GM18861 (cell line): ENCODE measurements around the gene SGSH.
"Not testable (repeated sequence)": the region's sequence is repeated elsewhere in the genome, so short reads cannot be mapped to it uniquely, and the experiment has no call there.

Experiments
- ATAC-seq: cut with Tn5 transposase; IDR thresholded peaks from one replicate; pipeline ENCODE4 v1.9.1; 2021; ENCODE audit not compliant: unreplicated experiment

SGSH gene

DNA sequence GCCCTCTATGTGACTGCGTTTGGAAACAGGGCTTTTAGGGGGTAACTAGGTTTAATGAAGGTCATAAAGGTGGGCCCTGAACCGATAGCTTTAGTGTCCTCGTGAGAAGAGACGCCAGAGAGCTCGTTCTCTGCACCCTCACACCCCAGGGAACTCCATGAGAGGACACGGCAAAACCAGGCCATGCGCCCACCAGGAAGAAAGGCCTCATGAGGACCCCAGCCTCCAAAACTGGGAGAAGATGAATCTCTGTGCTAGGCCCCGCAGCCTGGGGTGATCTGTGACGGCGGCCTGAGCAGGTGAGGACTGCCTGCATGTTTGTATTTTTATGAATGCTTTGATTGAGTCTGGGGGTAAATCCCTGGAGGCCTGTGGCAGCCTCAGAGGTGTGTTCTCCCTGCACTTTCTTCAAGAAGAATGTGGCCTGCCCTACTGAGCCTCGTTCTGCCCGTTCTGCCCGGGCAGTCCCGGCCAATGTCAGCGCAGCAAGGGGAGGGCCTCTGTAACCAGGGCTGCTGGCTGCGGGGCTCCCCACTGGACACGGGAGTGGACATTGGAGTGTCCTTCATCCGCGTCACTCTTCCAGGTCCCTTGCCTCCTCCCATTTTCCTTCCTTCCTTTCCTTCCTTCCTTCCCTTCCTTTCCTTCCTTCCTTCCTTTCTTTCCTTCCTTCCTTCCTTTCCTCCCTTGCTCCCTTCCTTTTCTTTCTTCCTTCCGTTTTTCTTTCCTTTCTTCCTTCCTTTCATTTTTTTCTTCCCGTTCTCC is 33.7 kb upstream of the SGSH start:
- no peak for ATAC-seq

DNA sequence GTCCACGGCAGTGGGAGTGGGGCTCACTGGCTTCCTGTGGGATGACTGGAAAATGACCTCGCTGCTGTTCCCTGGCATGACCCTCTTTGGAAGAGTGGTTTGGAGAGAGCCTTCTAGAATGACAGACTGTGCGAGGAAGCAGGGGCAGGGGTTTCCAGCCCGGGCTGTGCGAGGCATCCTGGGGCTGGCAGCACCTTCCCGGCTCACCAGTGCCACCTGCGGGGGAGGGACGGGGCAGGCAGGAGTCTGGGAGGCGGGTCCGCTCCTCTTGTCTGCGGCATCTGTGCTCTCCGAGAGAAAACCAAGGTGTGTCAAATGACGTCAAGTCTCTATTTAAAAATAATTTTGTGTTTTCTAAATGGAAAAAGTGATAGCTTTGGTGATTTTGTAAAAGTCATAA is 32.7 kb upstream of the SGSH start:
- no peak for ATAC-seq

DNA sequence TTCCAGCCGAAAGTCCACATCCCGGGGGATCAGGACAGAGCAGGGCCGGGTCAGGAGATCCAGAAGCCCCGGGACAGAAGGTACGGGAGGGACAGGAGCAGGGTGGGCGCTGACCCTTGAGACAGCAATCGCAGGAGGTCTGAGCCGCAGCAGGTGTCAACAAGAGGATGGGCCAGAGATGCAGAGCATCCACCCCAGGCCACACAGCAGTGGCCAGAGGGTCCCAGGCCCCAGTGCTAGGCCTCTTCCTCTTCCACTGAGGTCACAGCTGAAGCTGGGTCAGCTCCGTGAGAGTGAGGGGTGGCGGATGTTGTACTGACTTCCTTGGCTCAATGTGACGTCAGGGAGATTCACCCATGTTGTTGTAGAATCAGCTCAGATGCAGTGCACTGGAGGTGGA is 31.8 kb upstream of the SGSH start:
- ATAC-seq: no peak

DNA sequence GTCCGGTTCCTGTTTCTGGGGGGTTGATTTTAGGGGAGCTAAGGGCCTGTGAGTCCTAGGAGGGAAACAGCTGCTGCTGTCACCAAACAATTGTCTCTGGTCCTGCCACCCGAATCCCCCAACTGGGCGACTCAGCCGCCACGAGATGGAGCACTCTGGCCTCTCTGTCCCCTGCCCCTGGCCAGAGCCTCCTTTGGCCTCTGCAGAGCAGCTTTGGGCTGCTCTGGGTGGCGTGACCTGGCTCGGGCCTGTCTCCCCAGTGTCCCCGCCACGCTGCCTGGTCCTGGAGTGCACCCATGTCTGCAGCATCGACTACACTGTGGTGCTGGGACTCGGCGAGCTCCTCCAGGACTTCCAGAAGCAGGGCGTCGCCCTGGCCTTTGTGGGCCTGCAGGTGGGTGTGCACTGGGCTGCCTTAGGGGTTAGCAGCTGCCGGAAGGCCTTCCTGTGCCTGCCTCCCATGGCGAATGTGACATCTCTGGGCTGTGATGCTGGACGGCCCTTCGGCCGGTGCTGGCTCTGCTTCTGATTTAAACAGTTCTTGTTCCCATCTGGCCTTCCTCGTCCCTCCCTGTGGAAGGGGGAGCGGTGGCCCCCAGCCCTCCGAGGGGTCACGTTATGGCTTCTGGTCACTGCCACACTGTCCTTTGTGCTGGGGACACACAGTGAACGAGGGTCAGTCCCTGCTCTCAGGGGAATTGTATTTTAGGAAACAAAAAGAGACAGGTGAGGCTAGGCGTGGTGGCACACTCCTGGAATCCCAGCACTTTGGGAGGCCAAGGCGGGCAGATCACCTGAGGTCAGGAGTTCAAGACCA is 29.0 kb upstream of the SGSH start:
- ATAC-seq: no peak

DNA sequence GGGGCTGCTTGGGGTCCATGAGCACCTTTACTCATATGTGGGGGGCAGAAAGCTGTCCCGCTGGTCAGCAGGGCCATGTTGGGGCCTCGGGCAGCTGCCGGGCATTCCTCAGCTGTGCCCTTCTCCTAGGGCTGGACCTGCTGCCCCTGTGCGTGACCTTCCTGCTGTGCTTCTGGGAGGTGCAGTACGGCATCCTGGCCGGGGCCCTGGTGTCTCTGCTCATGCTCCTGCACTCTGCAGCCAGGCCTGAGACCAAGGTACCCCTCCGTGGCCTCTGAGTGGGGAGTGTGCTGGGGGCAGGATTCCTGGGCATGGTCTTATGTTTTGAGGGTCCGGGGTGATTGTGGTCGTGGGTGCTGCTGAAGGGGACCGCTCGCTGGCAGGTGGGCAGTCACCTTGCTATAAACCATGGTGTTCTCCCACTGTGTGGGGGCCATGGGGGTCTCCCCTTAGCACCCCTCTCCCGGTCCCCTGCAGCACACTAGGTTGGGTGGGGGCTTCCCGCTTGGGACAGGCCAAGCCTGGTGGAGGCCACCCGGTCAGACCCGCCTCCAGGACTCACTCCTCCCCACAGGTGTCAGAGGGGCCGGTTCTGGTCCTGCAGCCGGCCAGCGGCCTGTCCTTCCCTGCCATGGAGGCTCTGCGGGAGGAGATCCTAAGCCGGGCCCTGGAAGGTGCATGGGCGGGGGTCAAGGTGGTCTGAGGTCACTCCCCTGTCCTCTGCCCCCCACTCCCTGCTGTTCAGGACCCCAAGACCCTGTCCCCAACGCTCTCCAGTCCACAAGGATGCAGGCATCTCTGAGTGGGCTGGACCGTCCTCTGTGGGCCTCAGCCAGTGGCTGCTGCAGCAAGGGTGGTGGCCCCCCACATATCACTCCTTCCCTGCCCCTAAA is 28.1 kb upstream of the SGSH start:
- no peak for ATAC-seq

DNA sequence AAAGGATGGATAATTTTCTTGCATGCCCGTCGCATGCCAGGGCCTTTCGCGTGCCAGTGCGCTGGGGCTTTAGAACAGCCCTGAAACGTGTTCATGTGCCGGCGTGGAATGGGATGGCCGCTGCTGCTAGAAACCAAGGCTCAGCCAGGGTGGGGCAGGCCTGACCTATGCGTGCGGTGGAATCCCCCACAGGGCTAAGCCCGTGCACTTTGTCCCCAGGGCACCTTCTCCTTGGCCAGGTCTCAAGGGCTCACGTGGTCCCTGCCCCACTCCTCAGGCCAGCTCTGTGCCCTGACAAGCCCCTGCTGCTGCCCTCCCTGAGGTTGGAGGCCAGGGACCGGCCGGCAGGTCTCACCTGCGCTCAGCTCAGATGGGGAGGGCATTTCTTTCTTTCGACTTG is 27.4 kb upstream of the SGSH start:
- no peak for ATAC-seq

DNA sequence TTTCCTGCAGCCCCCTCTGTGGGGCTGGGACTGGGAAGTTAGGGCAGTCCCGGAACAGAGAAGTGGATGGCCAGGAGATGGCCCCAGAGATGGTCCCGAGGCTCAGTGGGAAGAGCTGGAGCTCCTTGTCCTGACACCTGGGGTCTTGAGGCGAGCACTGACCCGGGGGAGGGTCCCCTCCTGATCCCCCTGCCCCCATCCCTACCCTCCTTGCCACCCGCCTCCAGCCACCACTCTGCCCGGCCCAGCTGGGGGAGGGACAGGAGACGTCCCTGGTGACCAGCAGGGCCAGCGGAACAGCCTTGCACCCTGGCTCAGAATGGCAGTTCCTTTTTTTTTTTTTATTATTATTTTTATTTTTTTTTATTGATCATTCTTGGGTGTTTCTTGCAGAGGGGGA is 26.6 kb upstream of the SGSH start:
- ATAC-seq: no peak

DNA sequence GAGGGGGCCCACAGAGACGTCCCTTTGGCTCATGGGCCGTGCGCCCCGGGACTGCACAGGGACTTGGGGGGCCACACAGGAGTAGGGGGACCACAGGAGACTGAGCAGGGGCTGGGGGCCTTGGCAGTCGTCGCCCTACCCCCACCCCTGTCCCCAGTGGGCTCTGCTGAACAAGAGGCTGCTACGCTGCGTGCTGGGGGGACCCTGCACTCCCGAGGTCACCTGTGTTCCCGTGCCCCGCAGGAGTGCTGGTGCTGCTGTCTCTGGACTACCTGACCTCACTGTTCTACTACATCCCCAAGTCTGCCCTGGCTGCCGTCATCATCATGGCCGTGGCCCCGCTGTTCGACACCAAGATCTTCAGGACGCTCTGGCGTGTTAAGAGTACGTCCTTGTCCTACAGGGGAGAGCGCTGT is 26.1 kb upstream of the SGSH start:
- ATAC-seq: no peak

DNA sequence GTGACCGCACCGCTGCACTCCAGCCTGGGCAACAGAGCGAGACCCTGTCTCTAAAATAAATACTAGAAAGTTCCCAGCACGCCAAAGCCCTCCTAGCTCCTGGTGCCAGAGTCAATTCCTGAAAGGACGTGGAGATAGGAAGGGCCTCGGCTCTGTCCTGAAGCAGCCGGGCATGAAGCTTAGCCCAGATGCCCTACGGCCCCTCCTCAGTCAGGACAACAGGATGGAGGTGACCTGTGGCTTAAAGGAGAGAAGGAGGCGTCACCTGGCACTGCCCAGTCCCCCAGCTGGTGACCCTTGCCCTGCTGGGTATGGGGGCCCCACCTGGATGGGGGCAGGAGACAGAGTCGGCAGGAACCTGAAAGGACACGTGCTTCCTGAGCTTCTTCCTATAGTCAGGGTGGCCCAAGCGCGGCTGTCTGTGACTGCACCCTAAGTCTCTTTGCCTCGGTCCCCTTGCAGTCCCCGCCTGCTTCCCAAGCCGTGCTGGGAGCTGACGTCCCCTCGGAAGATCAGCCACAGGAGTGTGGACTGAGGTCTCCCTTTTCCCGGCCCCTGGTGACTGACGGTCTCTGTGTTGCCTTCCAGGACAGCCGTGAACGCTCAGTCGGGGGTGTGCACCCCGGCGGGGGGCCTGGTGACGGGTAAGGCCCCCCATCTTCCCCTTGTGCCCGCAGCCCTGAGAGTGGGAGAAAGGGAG is 25.6 kb upstream of the SGSH start:
- no peak for ATAC-seq

DNA sequence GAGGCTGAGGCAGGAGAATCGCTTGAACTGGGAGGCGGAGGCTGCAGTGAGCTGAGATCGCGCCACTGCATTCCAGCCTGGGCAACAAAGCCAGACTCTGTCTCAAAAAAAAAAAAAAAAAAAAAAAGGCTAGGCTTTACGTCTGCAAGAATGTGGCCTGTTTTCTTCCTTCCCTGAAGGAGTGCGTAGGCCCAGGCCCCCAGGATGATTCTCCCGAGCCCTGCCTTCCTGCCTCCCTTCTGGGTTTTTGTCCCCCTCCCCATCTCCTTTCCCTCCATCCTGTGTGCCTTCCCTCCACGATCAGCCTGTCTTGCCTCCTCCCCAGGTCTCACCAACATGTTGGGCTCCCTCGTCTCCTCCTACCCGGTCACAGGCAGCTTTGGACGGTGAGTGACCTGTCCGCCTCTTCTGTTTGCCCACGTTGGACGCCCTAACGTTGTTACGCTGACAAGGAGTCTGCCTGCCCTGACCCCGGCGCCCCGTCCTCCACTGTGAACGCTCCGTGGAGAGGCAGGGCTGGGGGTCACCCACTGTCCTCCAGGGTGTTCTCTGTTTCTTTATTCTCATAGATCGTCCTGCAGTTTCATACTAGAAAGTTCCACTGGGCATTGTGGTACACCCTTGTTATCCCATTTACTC is 24.9 kb upstream of the SGSH start:
- no peak for ATAC-seq

DNA sequence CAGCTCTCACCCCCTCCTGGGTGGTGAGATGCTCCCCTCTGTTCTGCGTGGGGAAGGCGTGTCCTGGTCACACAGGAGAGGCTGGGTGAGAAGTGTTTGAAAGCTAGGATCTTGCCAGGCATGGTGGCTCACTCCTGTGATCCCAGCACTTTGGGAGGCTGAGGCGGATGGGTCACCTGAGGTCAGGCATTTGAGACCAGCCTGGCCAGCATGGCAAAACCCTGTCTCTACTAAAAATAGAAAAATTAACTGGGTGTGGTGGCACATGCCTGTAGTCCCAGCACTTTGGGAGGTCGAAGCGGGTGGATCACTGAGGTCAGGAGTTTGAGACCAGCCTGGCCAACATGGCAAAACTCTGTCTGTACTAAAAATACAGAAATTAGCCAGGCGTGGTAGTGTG is 24.3 kb upstream of the SGSH start:
- not testable (repeated sequence) for ATAC-seq

DNA sequence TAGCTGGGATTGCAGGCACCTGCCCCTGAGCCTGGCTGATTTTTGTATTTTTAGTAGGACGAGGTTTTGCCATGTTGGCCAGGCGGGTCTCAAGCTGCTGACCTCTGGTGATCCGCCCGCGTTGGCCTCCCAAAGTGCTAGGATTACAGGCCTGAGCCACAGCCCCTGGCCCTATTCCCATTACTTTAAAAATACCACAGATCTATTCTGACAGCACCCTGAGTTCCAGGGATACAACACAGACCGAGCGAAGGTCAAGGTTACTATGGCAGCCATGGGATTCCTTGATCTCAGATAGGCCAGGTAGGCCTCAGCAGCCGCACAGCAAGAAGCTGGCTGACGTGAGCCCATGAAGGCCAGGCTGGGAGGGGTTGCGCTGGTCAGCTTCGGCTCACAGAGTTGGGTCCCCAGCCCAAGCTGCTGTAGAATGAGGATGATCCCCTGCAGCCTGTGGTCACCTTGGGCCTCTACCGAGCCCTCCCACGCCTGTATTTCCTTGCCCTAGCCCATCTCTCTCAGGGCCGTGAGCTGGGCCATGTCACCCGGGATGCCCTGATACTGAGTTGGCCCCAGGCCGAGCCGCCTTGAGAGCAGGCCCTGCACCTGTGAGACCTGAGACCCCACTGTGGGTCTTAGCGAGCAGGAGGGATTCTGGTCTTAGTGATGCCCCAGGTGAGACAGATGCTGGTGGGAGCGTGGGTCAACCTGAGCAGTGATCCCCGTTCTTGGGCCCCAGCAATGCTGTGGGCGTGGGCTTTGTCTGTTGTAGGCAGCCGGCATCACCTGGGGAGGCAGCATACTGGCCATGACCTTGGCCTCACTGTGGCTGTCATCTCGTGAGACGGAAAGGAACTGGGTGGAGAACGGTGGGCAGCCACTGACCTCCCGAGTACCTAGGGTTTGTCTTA is 23.6 kb upstream of the SGSH start:
- ATAC-seq: no peak

DNA sequence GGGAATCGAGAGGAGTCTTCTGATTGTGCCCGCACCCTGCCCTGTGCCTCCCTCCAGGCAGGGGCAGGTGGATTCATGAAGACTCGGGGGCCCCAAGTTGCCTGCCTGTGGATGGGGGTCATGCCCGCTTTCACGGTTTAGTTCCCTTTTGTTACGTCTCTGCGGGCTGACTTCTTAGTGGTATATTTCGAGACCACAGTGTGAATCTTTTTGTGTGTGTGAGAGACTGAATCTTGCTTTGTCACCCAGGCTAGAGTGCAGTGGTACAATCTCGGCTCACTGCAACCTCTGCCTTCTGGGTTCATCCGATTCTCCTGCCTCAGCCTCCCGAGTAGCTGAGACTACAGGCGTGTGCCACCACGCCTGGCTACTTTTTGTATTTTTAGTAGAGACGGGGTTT is 22.4 kb upstream of the SGSH start:
- no peak for ATAC-seq

DNA sequence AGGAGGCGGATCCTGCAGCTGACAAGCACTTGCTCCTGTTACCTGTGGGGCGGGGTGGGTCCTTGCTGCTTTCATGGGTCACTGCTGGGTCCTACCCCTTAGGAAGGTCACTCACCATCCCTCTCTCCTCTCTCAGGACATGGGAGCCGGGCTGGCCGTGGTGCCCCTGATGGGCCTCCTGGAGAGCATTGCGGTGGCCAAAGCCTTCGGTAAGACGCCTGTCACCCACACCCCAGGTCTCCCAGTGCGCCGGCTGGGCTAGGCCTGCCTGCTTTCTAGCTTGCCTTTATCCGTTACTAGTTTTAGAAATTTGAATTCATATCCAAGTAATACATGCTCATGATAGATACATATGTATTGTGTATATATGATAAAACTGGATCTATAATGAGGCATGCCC is 17.3 kb upstream of the SGSH start:
- no peak for ATAC-seq

DNA sequence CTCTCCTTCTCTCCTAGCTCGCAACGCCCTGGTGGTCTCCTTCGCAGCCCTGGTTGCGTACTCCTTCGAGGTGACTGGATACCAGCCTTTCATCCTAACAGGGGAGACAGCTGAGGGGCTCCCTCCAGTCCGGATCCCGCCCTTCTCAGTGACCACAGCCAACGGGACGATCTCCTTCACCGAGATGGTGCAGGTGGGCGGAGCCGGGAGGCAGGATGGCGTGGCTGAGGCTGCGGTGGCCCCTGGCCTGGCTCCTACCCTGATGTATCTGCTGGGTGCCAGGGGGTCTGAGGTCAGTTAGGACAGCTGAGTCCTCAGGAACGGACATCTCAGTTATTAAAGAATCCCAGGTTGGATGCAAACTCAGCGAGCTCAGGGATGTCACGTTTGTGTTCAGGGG is 16.8 kb upstream of the SGSH start:
- ATAC-seq: no peak

DNA sequence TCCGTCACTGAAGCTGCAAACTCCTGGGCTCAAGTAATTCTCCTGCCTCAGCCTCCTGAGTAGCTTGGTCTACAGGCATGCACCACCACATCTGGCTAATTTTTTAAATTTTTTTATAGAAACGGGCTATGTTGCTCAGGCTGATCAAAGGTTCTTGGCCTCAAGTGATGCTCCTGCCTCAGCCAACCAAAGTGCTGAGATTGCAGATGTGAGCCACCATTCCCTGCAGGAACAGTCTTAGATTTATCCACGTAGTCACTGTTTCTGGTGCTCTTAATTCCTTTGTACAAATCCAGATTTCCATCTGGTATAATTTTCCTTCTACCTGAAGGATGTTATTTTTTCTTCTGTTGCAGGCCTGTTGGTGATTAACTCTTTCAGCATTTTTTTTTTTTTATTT is 13.1 kb upstream of the SGSH start:
- ATAC-seq: no peak

DNA sequence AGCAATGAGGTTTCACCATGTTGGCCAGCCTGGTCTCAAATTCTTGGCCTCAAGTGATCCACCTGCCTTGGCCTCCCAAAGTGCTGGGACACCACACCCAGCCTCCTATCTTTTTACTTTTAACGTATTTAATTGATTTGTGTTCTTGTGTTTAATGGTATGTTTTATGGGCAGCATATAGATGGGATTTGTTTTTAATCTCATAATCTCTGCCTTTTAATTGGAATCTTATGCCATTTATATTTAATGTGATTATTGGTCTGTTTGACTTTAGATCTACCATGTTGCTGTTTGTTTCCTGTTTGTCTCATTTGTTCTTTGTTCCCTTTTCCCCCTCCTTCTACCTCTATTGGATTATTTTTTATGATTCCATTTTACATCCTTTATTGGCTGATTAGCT is 12.3 kb upstream of the SGSH start:
- no peak for ATAC-seq

DNA sequence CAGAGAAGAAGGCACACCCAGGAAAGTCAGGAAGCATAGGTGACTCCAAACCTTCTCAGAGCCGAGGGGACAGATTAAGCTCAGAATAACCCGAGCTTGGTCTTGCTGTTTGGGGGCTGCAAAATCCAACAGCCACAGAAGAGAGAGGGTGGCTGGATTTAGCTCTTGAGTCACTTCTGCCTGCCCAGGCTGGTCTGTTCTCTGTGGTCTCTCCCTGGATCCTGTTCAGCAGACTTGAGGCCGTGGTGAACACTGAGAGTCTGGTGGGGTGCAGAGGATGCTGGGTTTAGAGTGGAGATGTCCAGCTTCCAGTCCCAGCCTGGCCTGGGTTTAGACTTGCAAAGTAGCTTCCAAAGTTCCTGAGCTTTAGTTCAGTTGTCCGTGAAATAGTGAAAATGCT is 8.9 kb upstream of the SGSH start:
- ATAC-seq: no peak

DNA sequence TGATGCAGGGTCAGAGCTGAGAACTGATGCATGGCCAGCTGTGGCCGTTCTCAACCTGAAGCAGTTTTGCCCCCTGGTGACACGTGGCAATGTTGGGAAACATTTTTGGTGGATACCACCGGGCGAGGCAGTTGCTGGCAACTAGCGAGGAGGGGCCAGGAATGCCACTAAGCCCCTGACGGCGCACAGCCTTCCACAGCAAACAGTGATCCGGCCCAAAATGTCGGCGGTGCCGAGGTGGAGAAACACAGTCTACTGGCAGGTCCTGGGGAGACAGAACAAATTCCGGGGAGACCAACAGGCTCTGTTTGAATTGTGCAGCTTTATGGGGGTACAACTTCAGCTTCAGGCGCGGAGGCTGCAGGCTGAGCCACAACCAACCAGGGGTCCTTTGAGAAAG is 8.3 kb upstream of the SGSH start:
- no peak for ATAC-seq
